HL-60 (cell line): ENCODE data around the gene PDK3.

Source experiments
- GABPA ChIP-seq: IDR thresholded peaks from 2 replicates; pipeline ENCODE4 v1.6.1; 2012; ENCODE audit warnings: low read depth
- POLR2AphosphoS5 ChIP-seq: IDR thresholded peaks from 2 replicates; pipeline ENCODE4 v1.6.1; 2012; ENCODE audit warnings: low read depth
- TF ChIP-seq, protein P1 (sequence below): IDR thresholded peaks from one replicate; pipeline ENCODE4 v1.5.1; 2011; ENCODE audit warnings: low read length, control low read depth, inconsistent platforms; ENCODE audit not compliant: insufficient read depth
- TF ChIP-seq, protein P2 (sequence below): IDR thresholded peaks from 2 replicates; pipeline ENCODE4 v1.6.1; 2012; ENCODE audit warnings: low read depth; ENCODE audit not compliant: insufficient replicate concordance

DNA sequence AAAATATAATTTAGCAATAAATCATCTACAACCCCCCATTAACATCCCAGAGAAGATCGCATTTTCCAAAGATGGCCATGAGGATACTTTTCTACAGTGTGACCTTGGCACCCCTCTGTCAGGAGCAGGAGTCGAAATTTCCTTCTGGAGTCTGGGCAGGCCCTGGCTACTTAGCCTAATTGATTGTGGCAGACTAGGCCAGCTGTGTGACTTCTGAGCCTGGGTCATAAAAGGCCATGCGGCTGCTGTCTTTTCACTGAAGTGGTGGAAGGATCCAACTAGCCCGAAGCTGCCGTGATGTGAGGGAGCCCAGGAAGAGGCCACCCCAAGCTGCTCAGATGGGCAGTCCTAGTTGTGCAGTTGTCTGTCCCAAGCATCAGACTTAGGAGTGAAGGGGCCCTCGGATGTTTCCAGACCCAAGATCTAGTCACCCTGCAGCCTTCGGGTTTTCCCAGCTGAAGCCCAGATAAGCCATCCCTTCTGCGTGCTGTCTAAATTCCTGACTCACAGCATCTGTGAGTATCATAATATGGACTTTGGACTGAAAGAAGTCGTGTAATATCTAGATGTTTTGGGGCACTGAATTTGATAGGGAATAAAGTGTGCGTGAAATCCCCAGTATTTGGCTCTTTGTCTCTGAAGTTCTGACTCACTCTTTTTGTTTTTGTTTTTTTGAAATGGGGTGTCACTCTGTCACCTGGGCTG is 21.0 kb downstream of the PDK3 start:
- TF ChIP-seq, protein P1, sequence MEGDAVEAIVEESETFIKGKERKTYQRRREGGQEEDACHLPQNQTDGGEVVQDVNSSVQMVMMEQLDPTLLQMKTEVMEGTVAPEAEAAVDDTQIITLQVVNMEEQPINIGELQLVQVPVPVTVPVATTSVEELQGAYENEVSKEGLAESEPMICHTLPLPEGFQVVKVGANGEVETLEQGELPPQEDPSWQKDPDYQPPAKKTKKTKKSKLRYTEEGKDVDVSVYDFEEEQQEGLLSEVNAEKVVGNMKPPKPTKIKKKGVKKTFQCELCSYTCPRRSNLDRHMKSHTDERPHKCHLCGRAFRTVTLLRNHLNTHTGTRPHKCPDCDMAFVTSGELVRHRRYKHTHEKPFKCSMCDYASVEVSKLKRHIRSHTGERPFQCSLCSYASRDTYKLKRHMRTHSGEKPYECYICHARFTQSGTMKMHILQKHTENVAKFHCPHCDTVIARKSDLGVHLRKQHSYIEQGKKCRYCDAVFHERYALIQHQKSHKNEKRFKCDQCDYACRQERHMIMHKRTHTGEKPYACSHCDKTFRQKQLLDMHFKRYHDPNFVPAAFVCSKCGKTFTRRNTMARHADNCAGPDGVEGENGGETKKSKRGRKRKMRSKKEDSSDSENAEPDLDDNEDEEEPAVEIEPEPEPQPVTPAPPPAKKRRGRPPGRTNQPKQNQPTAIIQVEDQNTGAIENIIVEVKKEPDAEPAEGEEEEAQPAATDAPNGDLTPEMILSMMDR, result no peak
- TF ChIP-seq, protein P2, sequence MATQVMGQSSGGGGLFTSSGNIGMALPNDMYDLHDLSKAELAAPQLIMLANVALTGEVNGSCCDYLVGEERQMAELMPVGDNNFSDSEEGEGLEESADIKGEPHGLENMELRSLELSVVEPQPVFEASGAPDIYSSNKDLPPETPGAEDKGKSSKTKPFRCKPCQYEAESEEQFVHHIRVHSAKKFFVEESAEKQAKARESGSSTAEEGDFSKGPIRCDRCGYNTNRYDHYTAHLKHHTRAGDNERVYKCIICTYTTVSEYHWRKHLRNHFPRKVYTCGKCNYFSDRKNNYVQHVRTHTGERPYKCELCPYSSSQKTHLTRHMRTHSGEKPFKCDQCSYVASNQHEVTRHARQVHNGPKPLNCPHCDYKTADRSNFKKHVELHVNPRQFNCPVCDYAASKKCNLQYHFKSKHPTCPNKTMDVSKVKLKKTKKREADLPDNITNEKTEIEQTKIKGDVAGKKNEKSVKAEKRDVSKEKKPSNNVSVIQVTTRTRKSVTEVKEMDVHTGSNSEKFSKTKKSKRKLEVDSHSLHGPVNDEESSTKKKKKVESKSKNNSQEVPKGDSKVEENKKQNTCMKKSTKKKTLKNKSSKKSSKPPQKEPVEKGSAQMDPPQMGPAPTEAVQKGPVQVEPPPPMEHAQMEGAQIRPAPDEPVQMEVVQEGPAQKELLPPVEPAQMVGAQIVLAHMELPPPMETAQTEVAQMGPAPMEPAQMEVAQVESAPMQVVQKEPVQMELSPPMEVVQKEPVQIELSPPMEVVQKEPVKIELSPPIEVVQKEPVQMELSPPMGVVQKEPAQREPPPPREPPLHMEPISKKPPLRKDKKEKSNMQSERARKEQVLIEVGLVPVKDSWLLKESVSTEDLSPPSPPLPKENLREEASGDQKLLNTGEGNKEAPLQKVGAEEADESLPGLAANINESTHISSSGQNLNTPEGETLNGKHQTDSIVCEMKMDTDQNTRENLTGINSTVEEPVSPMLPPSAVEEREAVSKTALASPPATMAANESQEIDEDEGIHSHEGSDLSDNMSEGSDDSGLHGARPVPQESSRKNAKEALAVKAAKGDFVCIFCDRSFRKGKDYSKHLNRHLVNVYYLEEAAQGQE, result no peak
- TF ChIP-seq POLR2AphosphoS5, result no peak
- TF ChIP-seq GABPA, result no peak
